PC-9 (cell line): Measurements from ENCODE around the gene CWC27. TPM values are rescaled to one million over a fixed set of nuclear protein-coding genes. Genes with fewer than 3 reads are reported as not detected.

Experiments
- BruUV-seq: library from RNA; stranded (reverse); fragments of 400-500 nt; replicated peaks from 2 replicates; lab custom pipeline; 2021; lab: Mats Ljungman, UMichigan
- CTCF ChIA-PET: fragments of 300-600 bp; sonication (Branson Sonifier 250); formaldehyde crosslinking; loops from one replicate; lab custom pipeline; 2022; ENCODE audit warnings: antibody characterized with exemption; lab: Charles Lee
- POLR2A ChIA-PET: fragments of 300-600 bp; sonication (Branson Sonifier 250); formaldehyde crosslinking; loops from one replicate; lab custom pipeline; 2022; ENCODE audit warnings: antibody characterized with exemption; ENCODE audit not compliant: unreplicated experiment; lab: Charles Lee
- DNase-seq, 2 experiments: peaks; one replicate each; pipeline versions ENCODE4 v3.0.0 to v3.0.0-alpha.2; 2015 to 2022; ENCODE audit warnings: mixed read lengths in 1 of 2
- H2AFZ ChIP-seq: fragments of 200-600 bp; sonication (generic); 2 replicates; pipeline ENCODE4 v1.8.1; 2017; ENCODE audit warnings: antibody characterized with exemption
- H3F3A ChIP-seq: fragments of 200-600 bp; sonication (generic); 2 replicates; pipeline ENCODE4 v1.8.1; 2017; ENCODE audit warnings: antibody characterized with exemption, mild to moderate bottlenecking, low read depth; ENCODE audit not compliant: insufficient read depth
- H3K27ac ChIP-seq: fragments of 200-600 bp; sonication (generic); 2 replicates; pipeline ENCODE4 v1.6.1; 2016; ENCODE audit warnings: mixed run types
- H3K27me3 ChIP-seq: fragments of 200-600 bp; sonication (generic); 2 replicates; pipeline ENCODE4 v1.6.1; 2016; ENCODE audit warnings: low read depth, mixed run types; ENCODE audit not compliant: insufficient read depth
- H3K36me3 ChIP-seq: fragments of 200-600 bp; sonication (generic); 2 replicates; pipeline ENCODE4 v1.6.1; 2016; ENCODE audit warnings: low read depth, mixed run types
- H3K4me1 ChIP-seq: fragments of 200-600 bp; sonication (generic); replicated peaks from 2 replicates; pipeline ENCODE4 v1.6.1; 2016; ENCODE audit warnings: mixed run types; ENCODE audit not compliant: insufficient read depth
- H3K4me2 ChIP-seq: fragments of 200-600 bp; sonication (generic); 2 replicates; pipeline ENCODE4 v1.6.1; 2017; ENCODE audit warnings: mixed run types
- H3K4me3 ChIP-seq: fragments of 200-600 bp; sonication (generic); 2 replicates; pipeline ENCODE4 v1.6.1; 2016; ENCODE audit warnings: mixed run types
- H3K79me2 ChIP-seq: fragments of 200-600 bp; sonication (generic); 2 replicates; pipeline ENCODE4 v1.6.1; 2017; ENCODE audit warnings: low read depth, mixed run types
- H3K9me2 ChIP-seq: fragments of 200-600 bp; sonication (generic); 2 replicates; pipeline ENCODE4 v1.8.1; 2017; ENCODE audit warnings: mild to moderate bottlenecking; ENCODE audit not compliant: insufficient read depth
- H3K9me3 ChIP-seq: fragments of 200-600 bp; sonication (generic); 2 replicates; pipeline ENCODE4 v1.8.1; 2016; ENCODE audit warnings: low read depth; ENCODE audit not compliant: insufficient read depth
- H4K20me1 ChIP-seq: fragments of 200-600 bp; sonication (generic); 2 replicates; pipeline ENCODE4 v1.8.1; 2017; ENCODE audit not compliant: insufficient read depth
- EZH2 ChIP-seq: fragments of 200-600 bp; sonication (generic); IDR thresholded peaks from 2 replicates; pipeline ENCODE4 v1.8.0; 2017; ENCODE audit warnings: antibody characterized with exemption, low read depth
- intact Hi-C: fragments of 100-400 bp; cut with micrococcal nuclease; formaldehyde crosslinking; loops from one replicate; pipeline ENCODE4 v1.10.0; 2022; ENCODE audit not compliant: unreplicated experiment
- total RNA-seq: library from RNA; stranded (reverse); gene quantifications from 2 replicates; pipeline ENCODE4 v1.2.3, GENCODE V29; 2021
- TF ChIP-seq, protein P1 (sequence below): fragments of 200-600 bp; sonication (generic); conservative IDR thresholded peaks from 2 replicates; pipeline ENCODE4 v1.6.1; 2017; ENCODE audit warnings: mixed run types, antibody characterized with exemption, mild to moderate bottlenecking, moderate library complexity

Gene CWC27
- total RNA-seq, 1 experiment from 2014 or later: 24.1 TPM

GRCh38 chr5:65014769-65015168 is 246.0 kb downstream of the CWC27 start:
- no peaks in the 10 kb centered on the region for H3K9me2 ChIP-seq
- no peak overlapping the region for H2AFZ ChIP-seq
- H3K27me3 ChIP-seq: no peaks in the 10 kb centered on the region
- no TSS peak for BruUV-seq
- H3K4me2 ChIP-seq: no peak overlapping the region
- H3K79me2 ChIP-seq: no peaks in the 10 kb centered on the region
- H3K4me3 ChIP-seq: no peak overlapping the region
- CTCF ChIA-PET: no interaction called here
- no peak overlapping the region for H3K27ac ChIP-seq
- DNase-seq: no peak
- intact Hi-C loops: no loop called here
- no peaks in the 10 kb centered on the region for H3F3A ChIP-seq
- POLR2A ChIA-PET: no interaction called here
- no peaks in the 10 kb centered on the region for H3K9me3 ChIP-seq
- H3K36me3 ChIP-seq: no peaks in the 10 kb centered on the region
- no peaks in the 10 kb centered on the region for H3K4me1 ChIP-seq
- TF ChIP-seq, protein P1, sequence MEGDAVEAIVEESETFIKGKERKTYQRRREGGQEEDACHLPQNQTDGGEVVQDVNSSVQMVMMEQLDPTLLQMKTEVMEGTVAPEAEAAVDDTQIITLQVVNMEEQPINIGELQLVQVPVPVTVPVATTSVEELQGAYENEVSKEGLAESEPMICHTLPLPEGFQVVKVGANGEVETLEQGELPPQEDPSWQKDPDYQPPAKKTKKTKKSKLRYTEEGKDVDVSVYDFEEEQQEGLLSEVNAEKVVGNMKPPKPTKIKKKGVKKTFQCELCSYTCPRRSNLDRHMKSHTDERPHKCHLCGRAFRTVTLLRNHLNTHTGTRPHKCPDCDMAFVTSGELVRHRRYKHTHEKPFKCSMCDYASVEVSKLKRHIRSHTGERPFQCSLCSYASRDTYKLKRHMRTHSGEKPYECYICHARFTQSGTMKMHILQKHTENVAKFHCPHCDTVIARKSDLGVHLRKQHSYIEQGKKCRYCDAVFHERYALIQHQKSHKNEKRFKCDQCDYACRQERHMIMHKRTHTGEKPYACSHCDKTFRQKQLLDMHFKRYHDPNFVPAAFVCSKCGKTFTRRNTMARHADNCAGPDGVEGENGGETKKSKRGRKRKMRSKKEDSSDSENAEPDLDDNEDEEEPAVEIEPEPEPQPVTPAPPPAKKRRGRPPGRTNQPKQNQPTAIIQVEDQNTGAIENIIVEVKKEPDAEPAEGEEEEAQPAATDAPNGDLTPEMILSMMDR: no peak
- TF ChIP-seq EZH2: no peak
- no peaks in the 10 kb centered on the region for H4K20me1 ChIP-seq

- no peaks in the 10 kb centered on the region for H3K36me3 ChIP-seq
- no peaks in the 10 kb centered on the region for H4K20me1 ChIP-seq
- no peaks in the 10 kb centered on the region for H3K4me1 ChIP-seq
- no TSS peak for BruUV-seq
- no peak overlapping the region for H3K4me3 ChIP-seq
- ChIA-PET CTCF (no interaction called here), POLR2A (no interaction called here)
- H3K27ac ChIP-seq: no peak overlapping the region
- no peaks in the 10 kb centered on the region for H3K9me2 ChIP-seq
- H3K9me3 ChIP-seq: no peaks in the 10 kb centered on the region
- no peaks in the 10 kb centered on the region for H3F3A ChIP-seq
- no peaks in the 10 kb centered on the region for H3K79me2 ChIP-seq
- no peaks in the 10 kb centered on the region for H3K27me3 ChIP-seq
- TF ChIP-seq, protein P1: no peak
- TF ChIP-seq EZH2: no peak
- no peak for DNase-seq
- no peak overlapping the region for H2AFZ ChIP-seq
- no peak overlapping the region for H3K4me2 ChIP-seq
- intact Hi-C loops: no loop called here
These were observed 247.0 kb downstream of the CWC27 start for GRCh38 chr5:65015767-65016166.

DNA sequence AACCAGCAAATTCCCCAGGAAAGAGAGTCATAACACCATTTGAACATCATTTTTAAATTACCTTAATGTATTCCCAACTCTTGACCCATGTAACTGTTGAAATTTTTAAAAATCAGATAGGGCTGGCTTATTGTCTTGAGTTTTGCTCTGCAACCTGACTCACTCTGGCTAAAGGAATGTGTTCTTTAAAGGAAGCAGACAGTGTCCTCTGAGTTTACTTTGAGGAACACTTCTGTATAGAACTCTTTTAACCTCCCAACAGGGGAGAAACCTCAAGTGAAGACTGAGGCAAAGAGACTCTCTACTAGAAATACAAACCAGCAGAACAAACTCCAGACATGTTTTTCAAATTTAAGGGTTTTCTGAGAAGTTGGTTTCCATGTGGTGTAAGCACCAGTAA is 248.9 kb downstream of the CWC27 start:
- no peak for DNase-seq
- no peaks in the 10 kb centered on the region for H3K9me2 ChIP-seq
- H3K4me2 ChIP-seq: no peak overlapping the region
- CTCF ChIA-PET: no interaction called here
- no peaks in the 10 kb centered on the region for H3F3A ChIP-seq
- no peaks in the 10 kb centered on the region for H3K4me1 ChIP-seq
- H3K36me3 ChIP-seq: no peaks in the 10 kb centered on the region
- H4K20me1 ChIP-seq: no peaks in the 10 kb centered on the region
- TF ChIP-seq, protein P1: no peak
- no peak for TF ChIP-seq EZH2
- no peaks in the 10 kb centered on the region for H3K79me2 ChIP-seq
- intact Hi-C loops: no loop called here
- H3K4me3 ChIP-seq: no peak overlapping the region
- no peaks in the 10 kb centered on the region for H3K27me3 ChIP-seq
- H2AFZ ChIP-seq: no peak overlapping the region
- POLR2A ChIA-PET: no interaction called here
- no TSS peak for BruUV-seq
- no peak overlapping the region for H3K27ac ChIP-seq
- no peaks in the 10 kb centered on the region for H3K9me3 ChIP-seq
